Measurements from ENCODE around the gene RALB. TPM values are rescaled to one million over a fixed set of nuclear protein-coding genes. Genes with fewer than 3 reads are reported as not detected.
A peak's percentile ranks its signal among the peaks of the same experiment; 100 is the strongest.

Gene RALB
- polyA plus RNA-seq, 2 of the 4 experiments (the other 2 are of a cell fraction) = 72.9 to 76.5 TPM

DNA sequence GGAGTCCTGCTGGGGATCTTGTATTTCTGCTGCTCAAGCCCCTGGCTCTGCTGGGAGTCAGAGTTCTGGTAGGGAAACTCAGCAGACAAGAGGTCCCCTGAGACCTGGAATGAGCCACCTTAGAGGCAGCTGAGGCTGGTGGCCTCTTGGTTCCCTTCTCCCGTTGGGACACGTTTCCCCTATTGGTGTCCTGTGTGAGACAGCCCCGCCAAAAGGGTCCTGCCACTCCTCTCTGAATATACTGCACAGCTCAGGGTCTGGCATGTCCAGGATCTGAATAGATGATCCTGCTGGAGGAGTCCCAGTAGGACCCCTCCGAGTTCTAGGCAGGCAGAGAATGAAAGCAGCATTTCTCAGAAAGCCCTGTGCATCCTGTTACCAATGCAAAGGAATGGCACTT lies 2.0 kb upstream of the RALB start (continued):
- no peak for TF ChIP-seq CTCF (IDR thresholded peaks at IDR 0.05)

DNA sequence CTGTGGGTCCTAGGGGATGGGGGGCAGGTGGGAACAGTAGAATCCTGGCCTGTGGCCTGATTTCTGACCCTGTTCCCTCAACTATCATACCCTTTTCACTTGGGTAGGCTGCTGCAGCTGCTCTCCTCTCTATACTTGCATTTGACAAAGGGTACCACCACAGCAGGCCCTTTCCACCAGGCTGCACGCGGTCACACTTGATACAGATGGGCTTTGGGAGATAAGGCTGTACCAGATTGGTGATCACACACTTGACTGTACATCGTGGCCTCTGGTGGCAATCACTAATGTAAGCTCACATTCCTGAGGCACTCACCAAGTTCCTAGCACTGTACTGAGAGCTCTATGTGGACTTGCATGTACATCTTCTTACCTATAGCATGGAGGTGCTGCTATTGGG lies 1.6 kb upstream of the RALB start:
- Histone ChIP-seq H3K9me3 (no peaks in the 10 kb centered on the region), H3K4me3 (no peak overlapping the region), H3K4me1 (peaks cover 15% of the 10 kb centered on the region), H3K27ac (no peak overlapping the region), H3K4me2 (no peak overlapping the region)
- CTCF ChIA-PET = interaction anchor here (1.0 to 3.6 kb wide), 6 partner anchors 11 to 498 kb away, joined by 3 to 23 read pairs (median 6); no protein-coding TSS in a partner anchor
- POLR2A ChIA-PET = no interaction called here
- WGBS (ENCODE audit: missing lambda C conversion rate) = 84% methylated on average over 3 of the region's 3 CpGs
- TF ChIP-seq ZNF302 (CRISPR knock-in tag; IDR thresholded peaks at IDR 0.05) (no peak), CBX2 (IDR thresholded peaks at IDR 0.05; ENCODE audit: borderline replicate concordance, low read depth) (no peak), KDM1A (IDR thresholded peaks at IDR 0.05; ENCODE audit: low read depth) (no peak), RFX5 (IDR thresholded peaks at IDR 0.05) (no peak)
- TF ChIP-seq, protein P1, sequence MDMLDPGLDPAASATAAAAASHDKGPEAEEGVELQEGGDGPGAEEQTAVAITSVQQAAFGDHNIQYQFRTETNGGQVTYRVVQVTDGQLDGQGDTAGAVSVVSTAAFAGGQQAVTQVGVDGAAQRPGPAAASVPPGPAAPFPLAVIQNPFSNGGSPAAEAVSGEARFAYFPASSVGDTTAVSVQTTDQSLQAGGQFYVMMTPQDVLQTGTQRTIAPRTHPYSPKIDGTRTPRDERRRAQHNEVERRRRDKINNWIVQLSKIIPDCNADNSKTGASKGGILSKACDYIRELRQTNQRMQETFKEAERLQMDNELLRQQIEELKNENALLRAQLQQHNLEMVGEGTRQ (IDR thresholded peaks at IDR 0.05) = no peak
- FAIRE-seq (no peak), ATAC-seq (no peak), DNase-seq (ENCODE audit: low read depth in 1 of 2, low spot score in 1 of 2) (no peak)

GRCh38 chr2:120251880-120252224 lies 800 bp upstream of the RALB start:
- ChIA-PET POLR2A (interaction anchor here (0.6 to 1.3 kb wide), 7 partner anchors 12 to 573 kb away, joined by 3 to 15 read pairs (median 3); partner anchors contain the start of genes TMEM177 and TMEM185B), CTCF (interaction anchor here (1.0 to 3.6 kb wide), 9 partner anchors 12 to 499 kb away, joined by 3 to 23 read pairs (median 4); no protein-coding TSS in a partner anchor)
- no peaks in the 10 kb centered on the region for H3K9me3 ChIP-seq
- ATAC-seq (no peak), DNase-seq (ENCODE audit: low read depth in 1 of 2, low spot score in 1 of 2) (no peak), FAIRE-seq (no peak)
- TF ChIP-seq SREBF2 (IDR thresholded peaks at IDR 0.05) = no peak
- no peak for TF ChIP-seq HEYL (CRISPR knock-in tag; IDR thresholded peaks at IDR 0.05)
- TF ChIP-seq, protein P2, sequence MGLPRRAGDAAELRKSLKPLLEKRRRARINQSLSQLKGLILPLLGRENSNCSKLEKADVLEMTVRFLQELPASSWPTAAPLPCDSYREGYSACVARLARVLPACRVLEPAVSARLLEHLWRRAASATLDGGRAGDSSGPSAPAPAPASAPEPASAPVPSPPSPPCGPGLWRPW (IDR thresholded peaks at IDR 0.05) = no peak
- no peak for TF ChIP-seq ESRRA (IDR thresholded peaks at IDR 0.05; ENCODE audit: borderline replicate concordance, low read length)
- no peak for TF ChIP-seq FOSB (CRISPR knock-in tag; IDR thresholded peaks at IDR 0.05)
- TF ChIP-seq KDM1A (IDR thresholded peaks at IDR 0.05; ENCODE audit: low read depth) = no peak
- TF ChIP-seq KDM5A (IDR thresholded peaks at IDR 0.05) = no peak
- TF ChIP-seq BCL3 (IDR thresholded peaks at IDR 0.05) = no peak
- no peak for TF ChIP-seq RFX5 (IDR thresholded peaks at IDR 0.05)
- no peak for TF ChIP-seq EHMT2 (IDR thresholded peaks at IDR 0.05; ENCODE audit: low read depth)
- no peak for TF ChIP-seq HOXA7 (CRISPR knock-in tag; IDR thresholded peaks at IDR 0.05)
- TF ChIP-seq, protein P1 (IDR thresholded peaks at IDR 0.05) = no peak
- TF ChIP-seq NR3C1 (IDR thresholded peaks at IDR 0.05) = no peak
- TF ChIP-seq CEBPB (IDR thresholded peaks at IDR 0.05) = no peak
- TF ChIP-seq MYC (IDR thresholded peaks at IDR 0.05; ENCODE audit: borderline replicate concordance, low read length) = no peak
- no peak for TF ChIP-seq HDAC2 (IDR thresholded peaks at IDR 0.05)
- TF ChIP-seq ZFP36 (IDR thresholded peaks at IDR 0.05; ENCODE audit: borderline replicate concordance, partially characterized antibody) = no peak
- TF ChIP-seq ZNF302 (CRISPR knock-in tag; IDR thresholded peaks at IDR 0.05) = no peak
- TF ChIP-seq FOXS1 (CRISPR knock-in tag; IDR thresholded peaks at IDR 0.05) = no peak
- peak overlapping the region; percentile 69 to 98 for H3K27ac ChIP-seq
- H3K4me2 ChIP-seq = peak overlapping the region; percentile 93
- WGBS (ENCODE audit: missing lambda C conversion rate) = 50% methylated on average over 6 of the region's 6 CpGs
- H3K4me3 ChIP-seq = peak overlapping the region; percentile 79
- peaks cover 11% of the 10 kb centered on the region for H3K4me1 ChIP-seq

Measured in A549 (cell line).